Parathyroid adenoma (tissue), 2 donors: ENCODE measurements around the gene SF3B5.

Experiments
- H2AFZ ChIP-seq: fragments of 300-600 bp; sonication (generic); one replicate; pipeline ENCODE4 v1.7.0; 2017; ENCODE audit warnings: antibody characterized with exemption, mild to moderate bottlenecking
- H3K27ac ChIP-seq: fragments of 300-600 bp; sonication (generic); one replicate; pipeline ENCODE4 v1.7.0; 2017
- H3K27me3 ChIP-seq: fragments of 300-600 bp; sonication (generic); one replicate; pipeline ENCODE4 v1.7.0; 2017; ENCODE audit warnings: low read length; ENCODE audit not compliant: control insufficient read depth, insufficient read depth
- H3K36me3 ChIP-seq: fragments of 300-600 bp; sonication (generic); one replicate; pipeline ENCODE4 v1.7.0; 2017; ENCODE audit warnings: low read length; ENCODE audit not compliant: control insufficient read depth, insufficient read depth
- H3K4me1 ChIP-seq: fragments of 300-600 bp; sonication (generic); one replicate; pipeline ENCODE4 v1.7.0; 2017; ENCODE audit warnings: control low read depth
- H3K4me2 ChIP-seq: fragments of 300-600 bp; sonication (generic); one replicate; pipeline ENCODE4 v1.7.0; 2017; ENCODE audit warnings: low read length
- H3K4me3 ChIP-seq: fragments of 300-600 bp; sonication (generic); one replicate; pipeline ENCODE4 v1.7.0; 2017; ENCODE audit warnings: low read depth, low read length
- H3K79me2 ChIP-seq: fragments of 300-600 bp; sonication (generic); one replicate; pipeline ENCODE4 v1.7.0; 2017; ENCODE audit warnings: control low read depth
- H3K9ac ChIP-seq: fragments of 300-600 bp; sonication (generic); one replicate; pipeline ENCODE4 v1.7.0; 2017; ENCODE audit warnings: mild to moderate bottlenecking
- H3K9me3 ChIP-seq: fragments of 300-600 bp; sonication (generic); one replicate; pipeline ENCODE4 v1.7.0; 2017; ENCODE audit warnings: low read length; ENCODE audit not compliant: control insufficient read depth
- TF ChIP-seq, protein P1 (sequence below): fragments of 300-600 bp; sonication (generic); IDR thresholded peaks from one replicate; pipeline ENCODE4 v1.7.0; 2017; ENCODE audit warnings: antibody characterized with exemption, mild to moderate bottlenecking
- donor health status: primary hyperparathyroidism.

Gene SF3B5

DNA sequence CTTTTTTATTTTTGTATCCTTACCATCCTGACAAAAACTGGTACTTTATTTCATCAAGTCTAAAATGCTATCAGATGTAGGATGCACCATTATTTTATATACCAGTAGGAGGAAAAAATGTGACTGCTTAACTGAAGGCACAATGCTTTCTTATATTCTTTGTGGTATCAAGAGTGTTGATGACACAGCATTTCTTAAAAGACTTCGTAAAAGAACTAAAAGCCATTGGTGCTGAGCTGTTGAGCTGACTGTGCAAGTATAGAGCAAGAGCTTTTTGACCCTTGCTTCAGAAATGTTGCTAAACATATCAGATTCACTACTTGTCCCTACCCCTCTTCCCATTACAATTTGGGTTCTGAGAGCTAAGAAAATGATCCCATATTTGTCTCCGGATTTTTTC is 17.5 kb downstream of the SF3B5 start:
- Histone ChIP-seq H3K9me3 (no peaks in the 10 kb centered on the region), H3K27ac (no peak overlapping the region), H3K36me3 (no peaks in the 10 kb centered on the region), H3K27me3 (no peaks in the 10 kb centered on the region), H3K4me1 (no peaks in the 10 kb centered on the region), H3K4me2 (no peak overlapping the region), H3K9ac (no peak overlapping the region), H2AFZ (no peak overlapping the region), H3K4me3 (no peak overlapping the region), H3K79me2 (no peaks in the 10 kb centered on the region)
- TF ChIP-seq, protein P1, sequence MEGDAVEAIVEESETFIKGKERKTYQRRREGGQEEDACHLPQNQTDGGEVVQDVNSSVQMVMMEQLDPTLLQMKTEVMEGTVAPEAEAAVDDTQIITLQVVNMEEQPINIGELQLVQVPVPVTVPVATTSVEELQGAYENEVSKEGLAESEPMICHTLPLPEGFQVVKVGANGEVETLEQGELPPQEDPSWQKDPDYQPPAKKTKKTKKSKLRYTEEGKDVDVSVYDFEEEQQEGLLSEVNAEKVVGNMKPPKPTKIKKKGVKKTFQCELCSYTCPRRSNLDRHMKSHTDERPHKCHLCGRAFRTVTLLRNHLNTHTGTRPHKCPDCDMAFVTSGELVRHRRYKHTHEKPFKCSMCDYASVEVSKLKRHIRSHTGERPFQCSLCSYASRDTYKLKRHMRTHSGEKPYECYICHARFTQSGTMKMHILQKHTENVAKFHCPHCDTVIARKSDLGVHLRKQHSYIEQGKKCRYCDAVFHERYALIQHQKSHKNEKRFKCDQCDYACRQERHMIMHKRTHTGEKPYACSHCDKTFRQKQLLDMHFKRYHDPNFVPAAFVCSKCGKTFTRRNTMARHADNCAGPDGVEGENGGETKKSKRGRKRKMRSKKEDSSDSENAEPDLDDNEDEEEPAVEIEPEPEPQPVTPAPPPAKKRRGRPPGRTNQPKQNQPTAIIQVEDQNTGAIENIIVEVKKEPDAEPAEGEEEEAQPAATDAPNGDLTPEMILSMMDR: no peak

DNA sequence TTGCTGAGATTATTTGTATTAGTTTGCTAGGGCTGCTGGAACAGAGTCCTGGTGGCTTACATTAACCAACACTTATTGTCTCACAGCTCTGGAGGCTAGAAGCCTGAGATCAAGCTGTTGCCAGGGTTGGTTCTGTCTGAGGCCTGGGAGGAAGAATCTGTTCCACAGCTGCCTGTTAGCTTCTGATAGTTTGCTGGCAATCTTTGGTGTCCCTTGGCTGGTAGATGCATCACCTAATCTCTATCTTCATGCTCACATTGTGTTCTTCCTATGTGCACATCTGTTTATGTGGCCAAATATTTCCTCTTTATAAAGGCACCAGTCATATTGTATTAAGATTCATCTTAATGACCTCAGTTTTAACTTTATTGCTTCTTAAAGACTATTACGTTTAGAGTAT is 19.5 kb downstream of the SF3B5 start:
- TF ChIP-seq, protein P1: no peak
- Histone ChIP-seq H3K36me3 (no peaks in the 10 kb centered on the region), H3K9me3 (no peaks in the 10 kb centered on the region), H3K4me1 (no peaks in the 10 kb centered on the region), H3K4me2 (no peak overlapping the region), H3K4me3 (no peak overlapping the region), H3K9ac (no peak overlapping the region), H3K27ac (no peak overlapping the region), H2AFZ (no peak overlapping the region), H3K79me2 (no peaks in the 10 kb centered on the region), H3K27me3 (no peaks in the 10 kb centered on the region)

GRCh38 chr6:144075187-144075586 is 20.2 kb downstream of the SF3B5 start:
- H3K9ac ChIP-seq: no peak overlapping the region
- no peak overlapping the region for H3K4me2 ChIP-seq
- no peaks in the 10 kb centered on the region for H3K79me2 ChIP-seq
- no peak overlapping the region for H3K4me3 ChIP-seq
- no peaks in the 10 kb centered on the region for H3K9me3 ChIP-seq
- no peaks in the 10 kb centered on the region for H3K36me3 ChIP-seq
- H3K4me1 ChIP-seq: no peaks in the 10 kb centered on the region
- no peak overlapping the region for H2AFZ ChIP-seq
- H3K27me3 ChIP-seq: no peaks in the 10 kb centered on the region
- TF ChIP-seq, protein P1: no peak
- no peak overlapping the region for H3K27ac ChIP-seq

GRCh38 chr6:144073024-144073423 is 22.3 kb downstream of the SF3B5 start:
- Histone ChIP-seq H3K9ac (no peak overlapping the region), H2AFZ (no peak overlapping the region), H3K9me3 (no peaks in the 10 kb centered on the region), H3K4me1 (no peaks in the 10 kb centered on the region), H3K27ac (no peak overlapping the region), H3K27me3 (no peaks in the 10 kb centered on the region), H3K79me2 (no peaks in the 10 kb centered on the region), H3K4me2 (no peak overlapping the region), H3K4me3 (no peak overlapping the region), H3K36me3 (no peaks in the 10 kb centered on the region)
- TF ChIP-seq, protein P1: no peak

GRCh38 chr6:144069506-144069905 is 25.9 kb downstream of the SF3B5 start:
- no peaks in the 10 kb centered on the region for H3K4me1 ChIP-seq
- TF ChIP-seq, protein P1: no peak

More at GRCh38 chr6:144069506-144069905, 25.9 kb downstream of the SF3B5 start:
- Histone ChIP-seq H3K27ac (no peak overlapping the region), H3K4me3 (no peak overlapping the region), H3K4me2 (no peak overlapping the region), H3K9me3 (no peaks in the 10 kb centered on the region), H2AFZ (no peak overlapping the region), H3K27me3 (no peaks in the 10 kb centered on the region), H3K36me3 (no peaks in the 10 kb centered on the region), H3K9ac (no peak overlapping the region), H3K79me2 (no peaks in the 10 kb centered on the region)
